NCI-H128 (cell line): ENCODE data around the gene ITGA2B.
"Not testable (repeated sequence)": the region's sequence is repeated elsewhere in the genome, so short reads cannot be mapped to it uniquely, and the experiment has no call there.

Source experiments
- DNase-seq: peaks from one replicate; lab custom pipeline; 2025; ENCODE audit not compliant: unreplicated experiment; lab: John Stamatoyannopoulos, UW

The ITGA2B gene

DNA sequence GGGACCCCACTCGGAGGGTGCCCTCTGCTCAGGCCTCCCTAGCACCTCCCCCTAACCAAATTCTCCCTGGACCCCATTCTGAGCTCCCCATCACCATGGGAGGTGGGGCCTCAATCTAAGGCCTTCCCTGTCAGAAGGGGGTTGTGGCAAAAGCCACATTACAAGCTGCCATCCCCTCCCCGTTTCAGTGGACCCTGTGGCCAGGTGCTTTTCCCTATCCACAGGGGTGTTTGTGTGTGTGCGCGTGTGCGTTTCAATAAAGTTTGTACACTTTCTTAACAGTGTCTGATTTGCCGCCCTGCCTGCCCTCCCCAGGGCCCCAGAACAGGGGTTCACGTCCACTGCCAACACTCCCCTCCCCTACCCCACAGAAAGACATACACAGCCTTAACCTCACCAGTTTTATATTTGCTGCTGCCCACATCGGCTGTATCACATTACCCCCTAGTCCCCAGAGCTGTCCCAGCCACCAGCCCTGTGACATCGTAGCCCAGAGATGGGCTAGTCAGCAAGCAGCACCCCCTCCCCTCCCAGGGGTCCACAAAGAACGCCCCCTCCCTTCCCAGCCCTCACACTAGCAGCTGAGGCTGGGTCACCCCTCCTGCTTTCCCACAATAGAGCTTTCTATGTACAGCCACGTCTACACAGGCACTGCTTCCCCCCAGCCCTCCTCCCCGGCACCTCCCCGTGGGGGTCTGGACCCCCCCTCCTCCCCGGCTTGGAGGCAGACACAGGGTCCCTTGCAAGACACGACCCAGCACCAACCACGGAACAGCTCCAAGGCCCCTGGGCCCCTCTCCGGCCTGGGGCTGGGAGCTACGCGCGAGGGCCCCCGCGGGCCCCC, 36.4 kb downstream of the ITGA2B start:
- DNase-seq = no peak

DNA sequence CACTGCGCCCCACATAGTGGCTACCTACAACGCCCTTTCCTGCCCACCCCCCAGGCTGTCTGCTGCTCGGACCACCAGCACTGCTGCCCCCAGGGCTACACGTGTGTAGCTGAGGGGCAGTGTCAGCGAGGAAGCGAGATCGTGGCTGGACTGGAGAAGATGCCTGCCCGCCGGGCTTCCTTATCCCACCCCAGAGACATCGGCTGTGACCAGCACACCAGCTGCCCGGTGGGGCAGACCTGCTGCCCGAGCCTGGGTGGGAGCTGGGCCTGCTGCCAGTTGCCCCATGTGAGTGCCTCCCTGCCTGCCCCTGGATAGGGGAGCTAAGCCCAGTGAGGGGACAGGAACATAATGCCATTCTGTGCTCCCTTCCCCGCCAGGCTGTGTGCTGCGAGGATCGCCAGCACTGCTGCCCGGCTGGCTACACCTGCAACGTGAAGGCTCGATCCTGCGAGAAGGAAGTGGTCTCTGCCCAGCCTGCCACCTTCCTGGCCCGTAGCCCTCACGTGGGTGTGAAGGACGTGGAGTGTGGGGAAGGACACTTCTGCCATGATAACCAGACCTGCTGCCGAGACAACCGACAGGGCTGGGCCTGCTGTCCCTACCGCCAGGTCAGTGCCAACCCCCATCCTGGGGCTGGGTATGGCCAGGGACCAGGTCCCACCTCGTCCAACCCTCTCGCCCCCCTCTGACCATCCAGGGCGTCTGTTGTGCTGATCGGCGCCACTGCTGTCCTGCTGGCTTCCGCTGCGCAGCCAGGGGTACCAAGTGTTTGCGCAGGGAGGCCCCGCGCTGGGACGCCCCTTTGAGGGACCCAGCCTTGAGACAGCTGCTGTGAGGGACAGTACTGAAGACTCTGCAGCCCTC, 37.3 kb downstream of the ITGA2B start:
- no peak for DNase-seq

DNA sequence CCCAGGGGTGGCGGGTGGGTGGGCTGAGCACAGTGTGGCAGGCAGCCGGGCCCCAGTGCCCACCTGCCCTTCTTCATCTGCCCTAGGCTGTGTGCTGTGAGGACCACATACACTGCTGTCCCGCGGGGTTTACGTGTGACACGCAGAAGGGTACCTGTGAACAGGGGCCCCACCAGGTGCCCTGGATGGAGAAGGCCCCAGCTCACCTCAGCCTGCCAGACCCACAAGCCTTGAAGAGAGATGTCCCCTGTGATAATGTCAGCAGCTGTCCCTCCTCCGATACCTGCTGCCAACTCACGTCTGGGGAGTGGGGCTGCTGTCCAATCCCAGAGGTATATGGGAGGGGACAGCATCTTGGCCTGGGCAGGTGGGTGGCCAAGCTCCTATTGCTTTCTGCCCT, 38.0 kb downstream of the ITGA2B start:
- DNase-seq = no peak

DNA sequence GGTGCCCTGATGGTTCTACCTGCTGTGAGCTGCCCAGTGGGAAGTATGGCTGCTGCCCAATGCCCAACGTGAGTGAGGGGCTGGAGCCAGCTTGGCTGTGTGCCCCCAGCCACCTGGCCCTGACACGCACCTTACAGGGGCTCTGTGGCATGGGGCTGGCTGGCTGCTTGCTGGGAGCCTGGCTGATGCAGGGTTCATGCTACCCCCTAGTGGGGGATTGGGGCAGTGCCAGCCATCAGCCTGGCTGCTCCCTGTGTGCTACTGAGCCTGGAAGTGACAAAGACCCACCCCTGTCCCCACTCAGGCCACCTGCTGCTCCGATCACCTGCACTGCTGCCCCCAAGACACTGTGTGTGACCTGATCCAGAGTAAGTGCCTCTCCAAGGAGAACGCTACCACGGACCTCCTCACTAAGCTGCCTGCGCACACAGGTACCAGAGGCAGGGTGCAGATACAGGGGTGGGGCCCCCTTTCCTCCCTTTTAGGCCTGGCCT, 38.7 kb downstream of the ITGA2B start:
- DNase-seq = no peak

DNA sequence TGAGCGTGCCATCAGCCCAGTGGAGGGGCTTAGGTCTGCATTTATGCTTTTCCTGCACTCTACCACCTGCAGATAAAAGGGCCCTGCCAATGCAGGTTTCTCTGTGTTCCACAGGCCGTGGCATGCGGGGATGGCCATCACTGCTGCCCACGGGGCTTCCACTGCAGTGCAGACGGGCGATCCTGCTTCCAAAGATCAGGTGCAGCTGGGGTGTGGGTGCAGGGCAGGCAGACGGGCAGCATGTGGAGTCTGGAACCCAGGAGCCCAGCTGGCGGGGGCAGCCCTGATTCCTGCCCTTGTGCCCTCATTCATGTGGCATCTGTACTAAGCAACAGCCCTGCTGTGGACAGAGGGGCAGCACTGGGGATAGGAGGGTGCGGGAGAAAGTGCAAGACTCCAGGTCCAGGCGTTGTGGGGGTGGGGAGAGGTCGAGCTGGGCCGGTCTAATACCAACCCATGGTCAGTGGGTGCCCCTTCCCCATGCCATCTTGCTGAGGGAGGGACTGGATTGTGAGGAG, 39.8 kb downstream of the ITGA2B start:
- no peak for DNase-seq

DNA sequence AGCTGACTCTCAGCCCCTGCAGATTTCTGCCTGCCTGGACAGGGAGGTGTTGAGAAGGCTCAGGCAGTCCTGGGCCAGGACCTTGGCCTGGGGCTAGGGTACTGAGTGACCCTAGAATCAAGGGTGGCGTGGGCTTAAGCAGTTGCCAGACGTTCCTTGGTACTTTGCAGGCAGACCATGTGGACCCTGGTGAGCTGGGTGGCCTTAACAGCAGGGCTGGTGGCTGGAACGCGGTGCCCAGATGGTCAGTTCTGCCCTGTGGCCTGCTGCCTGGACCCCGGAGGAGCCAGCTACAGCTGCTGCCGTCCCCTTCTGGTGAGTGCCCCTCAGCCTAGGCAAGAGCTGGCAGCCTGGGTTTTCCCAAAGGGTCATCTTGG, 40.5 kb downstream of the ITGA2B start:
- no peak for DNase-seq

DNA sequence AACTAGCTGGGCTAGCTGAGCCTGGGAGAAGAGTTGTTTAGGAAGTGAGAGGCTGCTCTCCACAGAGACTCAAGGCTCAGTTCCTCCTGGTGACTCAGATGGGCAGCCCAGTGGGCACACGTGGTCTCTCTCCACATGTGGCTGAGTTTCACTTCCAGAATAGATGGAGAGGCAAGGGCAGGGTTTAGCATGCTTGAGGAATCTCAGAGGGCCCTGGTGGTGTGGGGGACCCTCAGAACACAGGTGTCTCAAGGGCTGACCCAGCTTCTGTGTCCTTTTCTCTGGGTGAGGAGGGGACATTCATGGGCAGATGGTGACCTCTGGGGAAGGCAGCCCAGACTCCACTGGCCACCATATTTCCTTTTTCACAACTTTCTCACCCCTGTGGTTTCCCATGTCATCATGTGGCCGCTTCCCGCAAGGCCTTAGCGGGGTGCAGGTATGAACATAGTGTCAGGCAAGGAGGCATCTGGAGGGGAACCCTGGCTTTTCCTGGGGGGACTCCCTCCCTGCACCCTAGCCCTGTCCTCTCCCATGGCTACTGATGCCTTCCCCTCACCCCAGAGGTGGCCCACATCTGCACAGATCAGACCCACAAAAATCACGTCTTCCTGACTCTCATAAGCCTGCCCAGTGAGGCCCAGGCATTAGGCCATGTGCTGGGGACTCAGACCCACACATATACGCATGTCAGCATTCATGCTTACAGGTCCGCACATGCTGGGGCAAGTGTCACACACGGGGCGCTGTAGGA, 41.0 kb downstream of the ITGA2B start:
- DNase-seq = no peak

DNA sequence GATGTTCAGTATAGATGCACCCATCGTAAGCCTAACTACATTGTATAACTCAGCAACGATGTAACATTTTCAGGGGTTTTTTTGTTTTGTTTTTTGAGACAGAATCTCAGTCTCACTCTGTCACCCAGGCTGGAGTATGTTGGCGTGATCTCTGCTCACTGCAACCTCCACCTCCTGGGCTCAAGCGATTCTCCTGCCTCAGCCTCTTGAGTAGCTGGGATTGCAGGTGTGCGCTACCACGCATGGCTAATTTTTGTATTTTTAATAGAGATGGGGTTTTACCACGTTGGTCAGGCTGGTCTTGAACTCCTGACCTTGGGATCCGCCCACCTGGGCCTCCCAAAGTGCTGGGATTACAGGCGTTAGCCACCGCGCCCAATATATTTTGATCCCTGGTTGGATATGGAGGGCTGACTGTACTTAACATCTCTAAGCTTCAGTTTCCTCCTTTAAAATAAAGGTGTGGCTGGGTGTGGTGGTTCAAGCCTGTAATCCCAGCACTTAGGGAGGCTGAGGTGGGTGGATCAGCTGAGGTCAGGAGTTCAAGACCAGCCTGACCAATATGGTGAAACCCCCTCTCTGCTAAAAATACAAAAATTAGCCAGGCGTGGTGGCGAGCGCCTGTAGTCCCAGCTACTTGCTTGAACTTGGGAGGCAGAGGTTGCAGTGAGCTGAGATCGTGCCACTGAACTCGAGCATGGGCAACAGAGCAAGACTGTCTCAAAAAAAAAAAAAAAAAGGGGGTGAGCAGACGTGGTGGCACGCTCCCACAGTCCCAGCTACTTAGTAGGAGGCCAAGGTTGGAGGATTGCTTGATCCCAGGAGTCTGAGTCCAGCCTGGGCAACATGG, 42.0 kb downstream of the ITGA2B start:
- DNase-seq = not testable (repeated sequence)

DNA sequence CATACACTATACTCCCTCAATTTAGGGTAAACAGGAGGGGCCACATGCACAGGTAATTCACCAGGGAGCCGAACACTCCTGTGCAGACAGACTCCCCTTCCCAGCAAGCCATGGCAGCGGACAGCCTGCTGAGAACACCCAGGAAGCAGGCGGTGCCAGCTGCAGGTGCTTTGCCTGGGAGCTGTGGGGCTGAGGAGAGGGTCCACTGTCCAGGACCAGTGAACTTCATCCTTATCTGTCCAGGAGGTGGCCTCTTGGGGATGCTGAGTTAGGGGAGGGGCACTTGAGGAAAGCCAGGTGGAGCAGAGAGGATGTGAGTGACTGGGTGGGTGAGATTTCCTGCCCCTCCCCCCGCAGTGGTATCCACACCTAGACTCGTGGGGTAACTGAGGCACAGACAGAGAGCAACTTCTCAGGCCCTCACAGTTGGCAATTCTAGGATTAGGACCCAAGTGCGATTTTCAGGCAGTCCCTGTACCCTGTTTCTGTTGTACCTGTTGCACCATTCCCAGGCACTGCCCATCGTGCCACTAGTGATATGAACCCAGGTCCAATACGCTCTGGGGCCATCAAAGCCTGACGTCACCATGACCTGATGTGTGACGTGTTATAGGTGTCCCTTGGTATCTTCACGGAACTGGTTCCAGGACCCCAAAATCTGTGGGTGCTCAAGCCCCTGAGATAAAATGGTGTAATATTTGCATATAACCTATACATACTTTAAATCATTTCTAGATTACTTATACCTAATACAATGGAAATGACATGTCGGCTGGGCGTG, 43.2 kb downstream of the ITGA2B start:
- DNase-seq = no peak

DNA sequence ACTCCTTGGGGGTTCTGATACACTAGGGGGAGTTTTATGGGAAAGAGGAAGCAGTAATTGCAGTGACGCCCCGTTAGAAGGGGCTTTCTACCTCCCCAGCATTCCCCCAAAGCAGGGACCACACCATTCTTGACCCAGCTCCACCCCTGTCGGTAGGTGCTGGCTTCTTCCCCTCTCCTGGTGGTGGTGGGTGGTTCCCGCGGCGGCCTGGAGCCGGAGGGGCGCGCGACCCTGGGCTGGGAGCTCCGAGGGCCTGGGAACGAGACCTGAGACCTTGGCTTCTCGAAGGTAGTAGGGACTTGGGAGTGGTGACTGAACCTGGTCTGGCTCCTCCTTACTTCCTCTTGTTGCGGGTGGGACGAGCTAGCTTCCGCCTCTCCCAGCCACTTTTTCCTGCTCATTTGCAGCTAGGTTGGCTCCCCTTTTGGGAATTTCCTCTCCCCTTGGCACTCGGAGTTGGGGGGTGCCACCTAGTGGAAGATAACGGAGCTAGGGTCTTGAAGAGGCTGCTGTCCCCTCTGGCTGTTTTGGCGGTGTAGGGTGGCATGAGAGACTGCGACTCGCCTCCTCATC, 43.9 kb downstream of the ITGA2B start:
- DNase-seq = peak; percentile 51

DNA sequence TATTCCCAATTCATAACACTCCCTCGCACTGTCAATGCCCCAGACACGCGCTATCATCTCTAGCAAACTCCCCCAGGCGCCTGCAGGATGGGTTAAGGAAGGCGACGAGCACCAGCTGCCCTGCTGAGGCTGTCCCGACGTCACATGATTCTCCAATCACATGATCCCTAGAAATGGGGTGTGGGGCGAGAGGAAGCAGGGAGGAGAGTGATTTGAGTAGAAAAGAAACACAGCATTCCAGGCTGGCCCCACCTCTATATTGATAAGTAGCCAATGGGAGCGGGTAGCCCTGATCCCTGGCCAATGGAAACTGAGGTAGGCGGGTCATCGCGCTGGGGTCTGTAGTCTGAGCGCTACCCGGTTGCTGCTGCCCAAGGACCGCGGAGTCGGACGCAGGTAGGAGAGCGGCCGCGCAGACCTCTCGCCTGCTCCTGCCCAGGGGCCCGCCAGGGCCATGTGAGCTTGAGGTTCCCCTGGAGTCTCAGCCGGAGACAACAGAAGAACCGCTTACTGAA, 44.5 kb downstream of the ITGA2B start, which contains the start of gene GRN:
Gene GRN (plus strand): TSS at position 364 of the 515 bp plus-strand sequence. CDS start 3,863 bp downstream, outside the sequence.
- DNase-seq = peak; percentile 85

DNA sequence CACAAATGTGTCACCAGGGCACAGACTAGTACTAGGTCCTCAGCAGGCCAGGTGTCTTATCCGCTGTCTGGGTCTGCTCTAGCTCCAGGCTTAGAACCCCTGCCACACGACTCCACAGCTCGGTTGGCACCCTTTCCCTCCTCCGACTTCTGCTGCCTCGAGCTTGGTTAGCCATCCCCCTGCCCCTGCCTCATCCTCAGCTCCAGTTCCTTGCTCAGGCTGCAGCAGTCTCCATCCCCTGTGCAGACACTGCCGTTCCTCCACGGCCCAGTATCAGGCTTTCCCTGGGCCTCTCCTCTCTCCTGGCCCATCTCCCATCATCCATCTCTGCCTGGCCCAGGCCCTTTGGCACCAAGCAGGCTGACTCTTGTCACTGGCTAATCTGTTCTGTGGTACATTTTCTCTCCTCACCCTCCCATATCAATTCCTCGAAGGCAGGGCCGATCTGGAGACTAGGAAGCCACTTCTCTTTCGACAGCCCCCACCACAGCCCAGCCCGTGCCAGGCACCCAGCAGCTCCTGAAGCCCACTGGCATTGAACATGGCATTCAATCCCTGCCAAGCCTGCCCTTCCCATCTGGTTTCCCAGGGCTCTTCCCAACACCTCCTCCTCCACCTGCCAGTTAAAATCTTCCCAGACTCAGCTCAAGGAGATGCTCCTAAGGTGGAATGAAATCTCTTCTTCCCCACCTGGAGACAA, 45.8 kb downstream of the ITGA2B start:
- DNase-seq = no peak

DNA sequence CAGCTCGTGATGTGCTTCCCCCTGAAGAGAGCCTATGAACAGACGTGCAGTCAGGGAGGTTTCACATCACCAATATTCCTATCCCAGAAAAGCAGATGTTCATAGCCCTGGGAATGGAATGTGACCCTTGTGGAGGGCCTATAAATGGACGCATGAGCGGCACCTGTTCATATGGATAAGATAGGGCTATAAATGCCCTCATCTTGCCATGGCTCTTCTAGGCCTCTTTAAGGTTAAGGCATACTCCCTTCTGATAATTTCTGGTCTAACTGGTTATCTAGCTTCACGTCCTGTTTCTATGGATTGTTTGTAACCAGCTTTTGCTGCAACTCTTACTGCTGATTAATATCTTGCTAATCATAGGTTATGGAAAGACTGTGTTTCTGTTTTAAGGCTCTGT, 48.9 kb downstream of the ITGA2B start:
- DNase-seq = not testable (repeated sequence)

DNA sequence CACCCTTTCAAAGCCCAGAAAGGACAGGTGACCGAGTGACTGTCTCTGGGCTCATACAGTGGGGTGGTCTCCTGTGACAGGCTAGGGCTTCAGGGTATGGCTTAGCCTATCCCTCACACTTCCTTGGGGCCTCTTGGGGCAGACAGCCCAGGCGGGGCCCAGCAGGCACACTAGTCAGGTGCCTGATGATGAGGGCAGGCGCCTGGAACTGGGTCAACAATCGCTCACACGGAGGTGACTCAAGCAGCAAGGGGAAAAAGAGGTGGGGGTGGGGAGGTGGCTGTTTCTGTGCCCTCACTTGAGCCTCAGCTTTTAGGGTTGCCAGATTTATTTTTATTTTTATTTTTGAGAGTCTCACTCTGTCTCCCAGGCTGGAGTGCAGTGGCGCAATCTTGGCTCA, 50.7 kb downstream of the ITGA2B start:
- DNase-seq = no peak

DNA sequence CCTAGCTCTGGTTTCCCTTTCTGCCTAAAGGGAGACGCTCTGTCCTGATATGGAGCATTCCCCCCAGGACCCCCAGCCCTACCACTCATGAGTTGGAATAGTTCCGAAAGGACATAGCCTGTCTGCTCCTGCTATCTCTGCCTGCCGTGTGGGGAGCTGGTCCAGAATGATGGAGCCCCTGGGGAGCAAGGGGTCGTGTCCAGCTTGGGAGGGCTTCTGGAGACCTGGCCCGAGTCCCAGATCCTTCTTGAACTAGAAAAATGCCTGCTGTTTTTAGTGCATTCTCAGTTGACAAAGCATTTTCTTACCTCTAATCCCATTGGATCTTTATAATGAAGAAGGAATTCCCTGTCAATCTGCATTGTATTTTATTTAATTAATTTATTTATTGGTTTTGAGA, 53.5 kb downstream of the ITGA2B start:
- no peak for DNase-seq

DNA sequence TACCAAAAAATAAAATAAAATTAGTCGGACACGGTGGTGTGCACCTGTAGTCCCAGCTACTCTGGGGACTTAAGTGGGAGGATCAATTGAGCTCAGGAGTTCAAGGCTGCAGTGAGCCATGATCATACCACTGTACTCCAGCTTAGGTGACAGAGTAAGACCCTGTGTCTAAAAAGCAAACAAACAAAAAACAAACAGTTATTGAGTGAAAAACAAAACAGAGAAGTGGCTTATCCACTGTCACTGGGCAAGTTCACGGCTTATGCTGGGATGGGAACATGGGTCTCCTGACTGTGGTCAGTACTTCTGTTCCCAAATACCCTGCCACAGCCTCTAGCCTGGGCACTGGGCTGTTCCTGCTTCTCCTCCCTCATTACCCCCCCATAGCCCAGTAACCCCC, 53.9 kb downstream of the ITGA2B start:
- no peak for DNase-seq

DNA sequence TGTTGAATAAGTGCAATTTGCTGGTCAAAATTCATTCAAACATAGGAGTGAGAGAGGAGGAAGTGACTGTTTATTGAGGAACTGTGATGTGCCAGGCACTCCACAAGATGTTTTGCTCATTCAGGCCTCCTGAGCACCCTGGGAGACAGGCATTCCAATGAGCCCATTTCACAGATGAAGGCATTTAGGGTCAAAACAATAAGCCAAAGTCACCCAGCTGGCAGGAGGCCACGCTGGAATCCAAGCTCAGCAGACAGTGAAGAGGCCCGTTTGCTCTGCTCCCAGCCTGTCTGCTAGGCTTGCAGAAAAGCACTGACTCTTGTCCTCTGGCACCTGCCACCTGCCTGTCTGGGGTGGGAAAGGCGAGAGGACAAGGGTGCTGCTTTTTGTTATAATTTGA, 54.7 kb downstream of the ITGA2B start:
- no peak for DNase-seq

DNA sequence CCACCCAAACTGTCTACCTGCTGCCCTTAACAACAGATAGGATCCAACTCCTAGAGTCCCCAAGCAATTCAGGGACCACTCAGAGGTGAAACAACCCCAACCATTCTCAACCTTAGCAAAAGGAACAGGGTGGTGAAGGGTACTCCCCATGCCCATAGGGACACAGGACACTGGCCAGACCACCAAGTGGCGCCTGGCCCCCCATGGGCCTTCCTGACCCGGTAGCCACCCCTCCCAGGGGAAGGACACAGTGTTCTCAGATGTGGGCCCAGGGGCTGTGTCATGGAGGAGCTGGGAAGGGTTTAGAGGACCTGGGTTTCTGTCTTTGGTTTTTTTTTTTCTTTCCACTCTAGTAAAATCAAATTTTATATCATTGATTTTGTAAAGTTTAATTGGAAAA, 55.1 kb downstream of the ITGA2B start:
- no peak for DNase-seq
